Activated CD4-positive, alpha-beta T cell treated with anti-CD3 and anti-CD28 coated beads, Interleukin-2, amount 50 U/mL, for 1 hour (primary cell): ENCODE measurements around the gene VSTM2L.
"Not testable (repeated sequence)": the region's sequence is repeated elsewhere in the genome, so short reads cannot be mapped to it uniquely, and the experiment has no call there.

Experiments used
- DNase-seq: peaks from one replicate; pipeline ENCODE4 v3.0.0-alpha.2; 2020

VSTM2L gene

DNA sequence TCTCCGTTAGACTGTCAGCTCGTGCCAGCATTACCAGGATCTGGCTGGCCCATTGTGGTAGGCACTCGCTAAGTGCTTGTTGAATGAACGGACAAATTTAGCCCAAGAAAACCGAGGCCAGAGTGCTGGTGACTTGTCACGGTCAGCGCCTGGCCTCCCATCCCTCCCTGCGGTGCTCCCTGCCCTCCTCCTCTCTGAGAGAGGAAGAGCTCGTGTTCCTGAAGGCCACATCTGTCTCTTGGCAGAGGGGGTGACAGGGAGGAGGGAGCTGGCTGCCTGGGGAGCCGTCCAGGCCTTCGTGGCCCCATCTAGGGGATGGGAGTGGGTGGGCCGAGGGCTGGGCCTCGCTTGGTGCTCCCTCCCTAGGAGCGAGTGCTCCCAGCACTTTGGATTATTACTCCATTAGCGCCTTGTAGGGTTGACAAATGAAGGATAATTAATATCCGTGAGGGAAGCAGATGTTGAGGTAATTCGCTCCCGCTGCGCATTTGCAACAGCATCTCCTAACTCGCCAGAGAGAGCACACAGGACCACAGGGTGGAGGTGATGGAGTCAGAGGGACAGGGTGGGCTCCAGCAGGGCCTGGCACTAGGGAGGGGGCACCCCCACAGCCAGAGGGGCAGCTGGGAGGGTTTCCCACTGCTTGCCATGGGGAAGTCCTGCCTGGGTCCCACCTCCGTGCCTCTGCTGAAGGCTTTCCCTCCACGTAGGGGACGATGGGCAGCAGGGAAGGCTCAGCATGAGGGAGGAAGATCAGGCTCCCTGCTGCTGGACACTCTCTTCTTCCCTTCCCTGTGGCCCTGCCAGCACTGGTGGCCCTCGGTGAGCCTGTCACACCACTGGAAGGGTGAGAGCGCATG is 37.0 kb downstream of the VSTM2L start:
- DNase-seq: no peak

DNA sequence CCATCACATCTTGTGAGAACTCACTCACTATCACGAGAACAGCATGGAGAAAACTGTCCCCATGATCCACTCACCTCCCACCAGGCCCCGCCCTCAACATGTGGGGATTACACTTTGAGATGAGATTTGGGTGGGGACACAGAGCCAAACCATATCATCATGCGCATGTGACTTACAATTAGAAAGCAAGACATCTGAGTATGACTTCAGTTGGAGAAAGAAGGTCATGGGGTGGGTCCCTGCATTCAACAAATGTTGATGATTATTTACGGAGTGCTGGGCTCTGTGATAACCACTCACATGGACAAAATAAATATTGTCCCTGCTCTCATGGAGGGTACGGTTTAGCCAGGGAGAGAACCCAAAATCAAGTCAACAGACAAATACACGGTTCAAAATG is 37.9 kb downstream of the VSTM2L start:
- DNase-seq: no peak

DNA sequence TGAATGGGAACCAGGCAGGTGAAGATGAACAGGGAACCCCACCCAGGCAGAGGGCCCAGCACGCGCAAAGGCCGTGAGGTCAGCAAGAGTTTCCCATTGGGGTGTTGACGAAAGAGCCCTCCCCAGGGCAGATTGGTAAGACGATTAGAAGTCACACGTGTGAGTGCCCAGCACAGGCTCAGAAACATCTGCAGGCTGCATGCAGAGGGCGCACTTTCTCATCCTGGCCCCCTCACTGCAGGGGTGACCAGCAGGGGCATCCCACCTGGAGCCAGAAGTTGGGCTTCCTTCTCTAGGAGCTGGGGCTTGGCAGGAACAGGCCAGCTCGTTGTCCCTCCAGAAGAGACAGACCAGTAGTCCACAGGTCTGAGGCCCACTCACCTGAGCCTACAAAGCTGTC is 38.4 kb downstream of the VSTM2L start:
- no peak for DNase-seq

DNA sequence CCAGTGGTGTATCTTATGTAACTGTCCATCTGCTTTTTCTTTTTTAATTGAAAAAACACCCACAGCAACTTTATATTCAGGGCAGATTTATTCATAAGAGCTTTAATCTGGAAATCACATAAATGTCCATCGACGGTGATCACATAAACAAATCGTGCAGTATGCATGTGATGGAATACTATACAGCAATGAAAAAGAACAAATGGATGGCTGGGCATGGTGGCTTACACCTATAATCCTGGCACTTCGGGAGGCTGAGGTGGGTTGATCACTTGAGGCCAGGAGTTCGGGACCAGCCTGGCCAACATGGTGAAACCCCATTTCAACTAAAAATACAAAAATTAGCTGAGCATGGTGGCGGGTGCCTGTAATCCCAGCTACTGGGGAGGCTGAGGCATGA is 39.1 kb downstream of the VSTM2L start:
- DNase-seq: no peak

DNA sequence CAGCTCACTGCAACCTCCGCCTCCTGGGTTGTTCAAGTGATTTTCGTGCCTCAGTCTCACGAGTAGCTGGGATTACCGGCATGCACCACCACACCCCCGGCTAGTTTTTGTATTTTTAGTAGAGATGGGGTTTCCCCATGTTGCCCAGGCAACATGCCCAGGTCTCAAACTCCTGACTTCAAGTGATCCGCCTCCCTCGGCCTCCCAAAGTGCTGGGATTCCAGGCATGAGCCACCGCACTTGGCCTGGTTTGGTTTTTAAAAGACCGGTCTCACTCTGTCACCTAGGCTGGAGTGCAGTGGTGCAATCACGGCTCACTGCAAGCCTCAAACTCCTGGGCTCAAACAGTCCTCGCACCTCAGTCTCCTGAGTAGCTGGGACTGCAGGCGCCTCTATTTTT is 40.1 kb downstream of the VSTM2L start:
- no peak for DNase-seq

DNA sequence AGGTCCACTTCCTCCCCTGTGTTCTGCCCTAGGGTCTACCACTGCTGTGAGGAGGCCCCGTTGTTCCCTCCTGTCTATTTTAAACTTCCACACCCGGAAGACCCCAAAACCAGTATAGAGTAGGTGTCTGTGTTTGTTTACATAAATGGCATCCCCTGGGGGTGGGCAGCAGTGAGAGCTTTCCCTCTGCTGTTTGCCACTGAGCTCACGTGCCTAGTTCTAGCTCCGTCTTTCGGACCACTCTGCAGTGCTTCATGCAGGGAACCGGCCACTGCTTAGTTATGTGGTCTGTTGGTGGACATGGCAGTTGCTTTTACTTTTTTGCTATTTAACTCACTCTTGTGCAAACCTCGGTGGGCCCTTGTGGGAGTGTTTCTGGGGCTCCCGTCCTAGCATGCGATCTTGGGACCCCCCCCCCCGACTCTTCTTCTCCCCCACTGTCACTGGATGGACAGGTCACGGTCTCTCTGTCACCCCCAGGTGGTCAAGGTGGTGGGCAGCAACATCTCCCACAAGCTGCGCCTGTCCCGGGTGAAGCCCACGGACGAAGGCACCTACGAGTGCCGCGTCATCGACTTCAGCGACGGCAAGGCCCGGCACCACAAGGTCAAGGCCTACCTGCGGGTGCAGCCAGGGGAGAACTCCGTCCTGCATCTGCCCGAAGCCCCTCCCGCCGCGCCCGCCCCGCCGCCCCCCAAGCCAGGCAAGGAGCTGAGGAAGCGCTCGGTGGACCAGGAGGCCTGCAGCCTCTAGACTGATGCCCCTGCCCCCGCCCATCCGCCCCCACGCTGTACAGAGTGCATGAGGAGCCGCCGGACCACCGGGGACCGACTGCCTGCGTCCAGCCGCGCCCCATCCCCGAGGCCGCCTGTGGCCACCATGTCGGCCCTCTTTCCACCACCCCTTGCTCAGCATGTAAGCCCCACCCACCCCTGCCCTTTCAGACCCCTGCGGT is 40.9 kb downstream of the VSTM2L start:
- DNase-seq: no peak

DNA sequence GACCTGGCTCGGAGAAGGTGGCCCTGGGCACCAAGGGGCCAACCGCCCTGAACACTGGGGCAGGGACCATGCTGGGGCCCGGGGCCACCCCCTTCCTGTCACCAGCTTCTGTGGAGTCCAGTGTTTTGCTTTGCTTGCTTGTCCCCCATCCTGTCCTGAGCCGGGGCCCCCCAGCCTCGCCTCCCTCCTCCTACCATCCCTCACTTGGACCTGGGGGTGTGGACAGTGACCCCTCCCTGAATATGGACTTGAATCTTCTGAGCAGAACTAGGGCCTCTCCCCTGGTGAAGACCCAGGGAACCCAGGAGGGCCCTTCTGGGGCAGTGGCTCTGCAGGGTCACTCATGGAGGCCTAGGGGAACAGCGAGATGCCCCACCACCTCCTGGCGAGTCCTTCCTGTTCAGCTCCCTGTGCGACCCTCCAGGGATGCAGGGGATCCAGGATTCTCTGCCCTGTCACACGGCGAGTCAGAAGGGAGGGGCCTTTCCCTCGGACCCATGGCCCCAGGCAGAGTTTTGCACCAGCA is 41.6 kb downstream of the VSTM2L start:
- no peak for DNase-seq

DNA sequence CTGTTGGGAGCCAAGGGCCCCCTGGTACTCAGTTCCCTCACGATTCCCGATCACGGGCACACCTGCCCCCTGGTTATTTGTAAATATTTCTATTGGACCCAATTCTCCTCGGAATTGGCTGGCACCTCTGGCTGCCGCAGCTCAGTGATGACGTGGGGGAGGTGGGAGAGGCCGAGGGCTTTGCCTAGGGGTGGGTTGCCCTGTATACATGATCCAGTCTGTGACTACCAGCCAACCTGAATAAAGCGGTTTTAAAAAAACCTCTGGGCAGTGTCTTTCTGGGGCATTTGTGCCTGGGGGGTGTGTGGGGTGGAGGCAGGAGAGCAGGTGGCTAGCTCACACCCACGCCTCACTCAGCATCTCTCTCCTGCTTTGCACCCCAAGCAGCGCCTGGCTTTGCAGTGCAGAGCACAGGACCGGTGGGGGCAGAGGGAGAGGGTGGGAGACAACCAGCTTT is 42.2 kb downstream of the VSTM2L start:
- no peak for DNase-seq

DNA sequence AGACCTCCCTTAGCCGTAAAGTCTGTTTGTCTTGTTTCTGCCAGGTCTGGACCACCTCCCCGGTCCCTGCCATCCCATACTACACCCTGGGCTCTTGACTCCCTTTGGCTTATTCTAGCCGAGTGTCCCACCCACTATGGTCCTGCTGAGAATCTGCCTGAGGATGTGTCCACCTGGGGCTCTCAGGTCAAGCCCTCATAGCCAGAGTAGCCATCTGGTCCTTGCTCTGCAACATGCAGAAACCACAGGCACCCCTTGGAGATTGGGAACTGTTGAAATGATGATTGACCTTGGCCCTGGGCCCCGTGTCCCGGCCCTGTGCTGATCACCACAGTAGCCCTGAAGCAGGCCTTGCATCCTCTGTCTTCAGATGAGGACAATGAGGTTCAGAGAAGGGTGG is 44.0 kb downstream of the VSTM2L start:
- no peak for DNase-seq

DNA sequence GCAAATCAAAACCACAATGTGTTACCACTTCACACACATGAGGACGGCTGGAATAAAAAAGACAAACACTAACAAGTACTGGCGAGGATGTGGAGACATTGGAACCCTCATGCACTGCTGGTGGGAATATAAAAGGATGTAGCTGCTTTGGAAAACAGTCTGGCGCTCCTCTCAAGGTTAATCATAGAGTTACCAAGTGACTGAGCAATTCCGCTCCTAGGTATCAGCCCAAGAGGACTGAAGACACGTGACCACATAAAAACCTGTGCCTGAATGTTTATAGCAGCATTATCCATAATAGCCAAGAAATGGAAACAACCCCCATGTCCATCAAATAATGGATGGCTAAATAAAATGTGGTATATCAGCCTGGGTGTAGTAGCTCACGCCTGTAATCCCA is 45.0 kb downstream of the VSTM2L start:
- DNase-seq: no peak

DNA sequence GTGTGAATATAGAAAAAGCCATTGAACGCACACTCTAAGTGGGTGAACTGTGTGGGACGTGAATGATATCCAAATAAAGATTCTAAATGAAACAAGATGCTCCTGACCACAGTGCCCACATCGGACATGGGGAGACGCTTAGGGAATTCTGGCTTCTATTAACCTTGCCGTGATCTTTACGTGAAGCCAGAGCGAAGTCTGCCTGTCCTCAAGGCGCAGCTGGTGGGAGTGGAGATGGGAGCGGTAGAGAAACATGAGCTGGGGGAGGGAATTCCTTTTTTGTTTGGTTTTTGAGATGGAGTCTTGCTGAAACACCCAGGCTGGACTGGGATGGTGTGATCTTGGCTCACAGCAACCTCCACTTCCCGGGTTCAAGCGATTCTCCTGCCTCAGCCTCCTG is 46.0 kb downstream of the VSTM2L start:
- no peak for DNase-seq

DNA sequence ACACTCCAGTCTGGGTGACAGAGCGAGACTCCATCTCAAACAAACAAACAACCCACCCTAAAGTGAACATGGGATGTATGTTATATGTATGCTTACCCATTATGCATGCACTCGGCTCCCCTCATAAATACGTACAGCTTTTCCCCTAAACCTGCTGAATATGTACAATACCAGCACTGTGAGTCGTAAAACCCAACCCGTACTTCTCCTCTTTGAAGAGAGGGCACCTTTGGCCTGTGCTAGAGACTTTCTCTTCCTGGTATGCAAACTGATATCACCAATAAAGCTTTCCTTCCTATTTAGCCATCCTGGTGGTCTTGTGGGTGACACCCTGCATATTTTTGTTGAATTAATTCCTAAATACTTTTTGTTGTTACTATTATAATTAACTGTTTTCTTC is 51.3 kb downstream of the VSTM2L start:
- DNase-seq: no peak

DNA sequence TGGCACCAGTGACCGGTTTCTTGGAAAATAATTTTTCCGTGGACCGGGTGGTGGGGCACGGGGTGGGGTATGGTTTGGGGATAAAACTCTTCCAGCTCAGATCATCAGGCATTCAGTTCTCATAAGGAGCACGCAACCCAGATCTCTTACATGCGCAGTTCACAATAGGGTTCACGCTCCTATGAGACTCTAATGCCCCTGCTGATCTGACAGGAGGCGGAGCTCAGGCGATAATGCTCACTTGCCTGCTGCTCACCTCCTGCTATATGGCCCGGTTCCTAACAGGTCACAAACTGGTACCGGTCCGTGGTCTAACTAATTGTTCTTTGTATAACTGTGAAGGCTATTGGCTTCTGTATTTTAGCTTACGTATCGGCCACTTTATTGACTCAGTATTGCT is 51.7 kb downstream of the VSTM2L start:
- no peak for DNase-seq

DNA sequence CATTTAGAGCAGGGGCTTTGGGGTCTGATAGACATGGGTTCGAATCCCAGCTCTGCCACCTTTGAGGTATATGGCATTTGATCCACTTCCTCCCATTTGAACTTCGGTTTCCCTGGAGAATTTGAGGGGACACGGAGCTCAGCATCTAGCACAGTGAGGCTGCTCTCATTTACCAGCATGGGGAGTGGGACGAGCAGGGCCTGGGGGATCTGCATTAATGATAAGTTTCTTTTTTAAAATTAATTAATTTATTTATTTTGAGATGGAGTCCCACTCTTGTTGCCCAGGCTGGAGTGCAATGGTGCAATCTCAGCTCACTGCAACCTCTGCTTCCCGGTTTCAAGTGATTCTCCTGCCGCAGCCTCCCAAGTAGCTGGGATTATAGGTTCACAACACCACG is 52.6 kb downstream of the VSTM2L start:
- no peak for DNase-seq

DNA sequence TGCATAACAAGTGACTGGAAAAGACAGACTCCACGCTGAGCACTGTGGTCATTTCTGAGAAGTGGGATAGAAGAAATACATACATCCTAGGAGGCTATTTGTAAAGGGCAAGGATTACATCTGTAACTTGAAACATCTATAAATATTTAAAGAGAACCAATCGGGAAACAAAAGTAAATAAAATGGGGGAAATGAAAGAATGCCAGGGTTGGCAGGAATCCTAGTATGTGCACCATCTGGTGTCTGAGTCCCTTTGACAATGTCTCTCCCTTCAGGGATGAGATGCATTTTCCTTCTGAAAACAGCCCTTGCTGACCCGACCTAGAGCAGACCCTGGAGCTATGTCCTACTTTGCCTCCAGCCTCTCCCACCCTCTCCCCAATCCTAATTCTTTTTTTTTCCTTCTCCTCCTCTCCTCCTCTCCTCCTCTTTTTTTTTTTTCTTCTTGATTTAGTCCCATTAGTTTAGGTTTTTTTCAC is 53.2 kb downstream of the VSTM2L start:
- DNase-seq: no peak

DNA sequence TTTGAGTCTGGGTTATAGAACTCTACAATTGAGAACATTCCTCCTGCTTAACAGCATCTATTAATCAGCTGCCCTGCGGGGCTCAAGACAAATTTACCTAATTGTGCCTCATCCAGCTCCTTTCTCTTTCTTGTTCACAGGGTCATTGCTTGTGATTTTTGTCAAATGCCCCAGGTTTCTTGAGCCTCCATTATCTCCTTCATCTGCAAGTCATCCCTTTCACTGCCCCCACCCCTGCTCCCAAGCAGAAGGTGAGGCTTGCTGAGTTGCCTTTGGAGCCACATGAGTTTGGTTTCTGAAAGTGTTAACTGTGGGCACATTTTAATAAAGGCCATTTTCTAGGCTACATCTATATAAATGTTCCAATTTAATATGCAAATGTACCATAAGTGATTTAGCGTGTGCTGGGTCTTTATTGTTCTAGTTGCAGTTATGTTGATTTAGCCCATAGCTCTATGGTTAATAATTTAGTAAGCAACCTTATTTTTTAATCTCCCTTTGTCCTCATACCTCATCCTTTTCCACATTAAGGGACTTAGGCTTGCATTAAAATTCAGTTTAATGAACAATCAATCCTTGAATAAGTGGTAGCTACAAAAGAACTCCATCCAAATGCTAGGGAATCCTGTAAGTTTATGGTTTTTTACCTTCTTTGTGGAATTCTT is 56.1 kb downstream of the VSTM2L start:
- DNase-seq: no peak

DNA sequence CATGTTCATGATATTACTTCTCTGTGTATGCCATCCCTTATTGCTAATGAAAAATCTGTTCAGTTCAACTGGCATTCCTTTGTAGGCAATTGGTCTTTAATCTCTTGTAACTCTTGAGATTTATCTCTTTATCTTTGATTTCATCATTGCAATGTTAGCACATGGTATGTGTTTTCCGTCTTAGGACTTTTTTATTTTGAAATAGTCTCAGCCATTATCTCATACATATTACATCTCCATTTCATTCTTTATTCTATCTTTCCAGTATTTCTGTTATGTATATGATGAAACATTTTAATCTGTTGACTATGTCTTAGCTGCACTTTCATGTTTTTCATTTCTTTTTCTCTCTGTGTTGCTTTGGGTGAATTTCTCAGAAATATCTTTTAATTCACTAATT is 58.1 kb downstream of the VSTM2L start:
- no peak for DNase-seq

DNA sequence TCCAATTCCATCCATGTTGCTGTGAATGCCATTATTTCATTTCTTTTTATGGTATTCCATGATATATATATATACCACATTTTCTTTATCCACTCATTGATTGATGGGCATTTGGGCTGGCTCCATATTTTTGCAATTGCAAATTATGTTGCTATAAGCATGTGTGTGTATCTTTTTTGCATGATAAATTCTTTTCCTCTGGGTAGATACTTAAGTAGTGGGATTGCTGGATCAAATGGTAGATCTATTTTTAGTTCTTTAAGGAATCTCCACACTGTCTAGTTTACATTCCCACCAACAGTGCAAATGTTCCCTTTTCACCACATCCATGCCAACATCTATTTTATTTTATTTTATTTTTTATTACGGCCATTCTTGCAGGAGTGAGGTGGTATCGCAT is 60.6 kb downstream of the VSTM2L start:
- DNase-seq: not testable (repeated sequence)

DNA sequence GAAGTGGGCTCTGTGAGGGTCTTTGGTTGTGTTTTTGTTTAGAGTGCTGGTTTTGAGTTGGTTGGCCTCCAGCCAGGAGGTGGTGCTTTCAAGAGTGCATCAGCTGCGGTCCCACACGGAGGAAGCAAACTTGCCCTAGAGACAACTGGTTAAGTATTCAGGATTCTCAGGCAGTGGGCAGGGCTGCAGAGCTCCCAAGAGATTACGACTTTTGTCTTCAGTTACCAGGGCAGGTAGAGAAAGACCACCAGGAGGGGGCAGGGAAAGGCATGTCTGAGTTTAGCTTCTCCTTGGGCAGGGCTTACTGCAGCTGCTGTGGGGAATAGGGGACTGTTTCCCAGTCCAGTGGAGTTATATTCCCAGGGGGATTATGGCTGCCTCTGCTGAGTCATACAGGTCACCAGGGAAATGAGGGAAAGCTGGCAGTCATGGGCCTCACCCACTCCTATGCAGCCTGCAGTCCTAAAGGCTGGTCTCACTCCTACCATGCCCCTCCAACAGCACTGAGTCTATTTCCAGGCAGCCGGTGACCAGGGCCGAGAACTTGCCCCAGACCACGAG is 66.0 kb downstream of the VSTM2L start:
- no peak for DNase-seq

DNA sequence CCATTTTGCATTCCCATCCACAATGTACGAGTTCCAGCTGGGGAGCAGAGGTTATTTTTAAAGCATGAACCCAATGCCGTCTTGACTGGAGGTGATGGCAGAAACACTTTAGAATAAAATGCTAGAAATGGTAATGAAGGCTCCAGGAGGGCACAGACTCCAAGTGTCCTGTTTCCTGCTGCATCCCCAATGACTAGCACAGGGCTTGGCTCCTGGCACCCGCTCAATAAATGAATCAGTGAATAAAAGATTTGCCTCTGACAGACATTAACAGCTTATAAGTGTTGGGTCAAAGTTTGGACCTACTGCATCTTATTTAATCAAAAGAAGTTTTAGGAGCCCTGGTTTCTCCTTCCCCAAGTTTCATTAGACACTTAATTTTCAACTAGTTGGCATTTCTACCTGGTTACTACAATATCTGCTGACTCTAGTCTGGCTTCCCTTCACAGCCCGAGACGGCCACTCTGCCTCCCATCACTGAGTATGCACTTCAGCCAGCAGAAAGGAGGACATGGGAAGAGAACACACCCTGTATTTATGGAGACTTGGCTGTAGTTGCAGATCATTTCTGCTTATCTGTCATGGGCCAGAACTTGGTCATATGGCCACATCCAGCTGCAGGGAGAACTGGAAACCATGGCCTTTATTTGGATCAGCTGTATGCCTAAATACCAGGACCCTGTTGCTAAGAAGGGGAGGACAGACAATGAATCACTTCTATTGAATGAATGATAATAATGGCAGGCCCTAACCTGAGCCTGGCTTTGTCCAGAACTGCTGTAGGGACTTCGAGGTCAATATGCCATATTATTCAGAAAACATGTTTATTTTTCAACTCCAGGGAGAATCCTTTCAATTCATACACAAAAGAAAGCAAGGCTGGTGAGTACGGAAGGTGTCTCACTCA is 67.3 kb downstream of the VSTM2L start:
- DNase-seq: no peak

DNA sequence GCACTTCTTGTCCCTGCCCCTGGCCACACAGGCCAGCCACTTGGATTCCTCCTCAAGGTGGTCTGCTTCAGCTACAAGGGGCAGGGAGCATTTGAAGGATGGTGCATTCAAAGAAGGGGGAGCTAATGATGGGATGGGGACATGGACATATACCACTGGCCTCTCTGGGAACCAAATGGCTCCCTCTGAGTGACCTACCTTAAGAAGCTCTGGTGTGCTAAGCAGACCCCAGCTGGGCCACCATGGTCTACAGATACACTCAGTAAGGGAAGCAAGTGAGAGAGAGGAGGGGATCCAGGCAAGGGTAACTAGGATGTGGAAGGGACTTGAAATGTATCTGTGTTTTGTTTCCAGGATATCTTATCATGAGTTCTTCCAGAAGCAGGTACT is 67.9 kb downstream of the VSTM2L start:
- DNase-seq: no peak
